Measurements from ENCODE around the gene LSS.

- TF ChIP-seq EP300 (IDR thresholded peaks at IDR 0.05) (no peak), POLR2A (IDR thresholded peaks at IDR 0.05) (no peak), POLR2AphosphoS5 (IDR thresholded peaks at IDR 0.05) (no peak)
- TF ChIP-seq, protein P1, sequence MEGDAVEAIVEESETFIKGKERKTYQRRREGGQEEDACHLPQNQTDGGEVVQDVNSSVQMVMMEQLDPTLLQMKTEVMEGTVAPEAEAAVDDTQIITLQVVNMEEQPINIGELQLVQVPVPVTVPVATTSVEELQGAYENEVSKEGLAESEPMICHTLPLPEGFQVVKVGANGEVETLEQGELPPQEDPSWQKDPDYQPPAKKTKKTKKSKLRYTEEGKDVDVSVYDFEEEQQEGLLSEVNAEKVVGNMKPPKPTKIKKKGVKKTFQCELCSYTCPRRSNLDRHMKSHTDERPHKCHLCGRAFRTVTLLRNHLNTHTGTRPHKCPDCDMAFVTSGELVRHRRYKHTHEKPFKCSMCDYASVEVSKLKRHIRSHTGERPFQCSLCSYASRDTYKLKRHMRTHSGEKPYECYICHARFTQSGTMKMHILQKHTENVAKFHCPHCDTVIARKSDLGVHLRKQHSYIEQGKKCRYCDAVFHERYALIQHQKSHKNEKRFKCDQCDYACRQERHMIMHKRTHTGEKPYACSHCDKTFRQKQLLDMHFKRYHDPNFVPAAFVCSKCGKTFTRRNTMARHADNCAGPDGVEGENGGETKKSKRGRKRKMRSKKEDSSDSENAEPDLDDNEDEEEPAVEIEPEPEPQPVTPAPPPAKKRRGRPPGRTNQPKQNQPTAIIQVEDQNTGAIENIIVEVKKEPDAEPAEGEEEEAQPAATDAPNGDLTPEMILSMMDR (IDR thresholded peaks at IDR 0.05), result no peak
Measured at GRCh38 chr21:46207920-46208591, 20.5 kb downstream of the LSS start.
